ENCODE data around the gene BASP1. TPM values are rescaled to one million over a fixed set of nuclear protein-coding genes. Genes with fewer than 3 reads are reported as not detected.
"Not testable (repeated sequence)": the region's sequence is repeated elsewhere in the genome, so short reads cannot be mapped to it uniquely, and the experiment has no call there.

Gene BASP1
- total RNA-seq, 1 donor from 2014 or later = 78.7 TPM

DNA sequence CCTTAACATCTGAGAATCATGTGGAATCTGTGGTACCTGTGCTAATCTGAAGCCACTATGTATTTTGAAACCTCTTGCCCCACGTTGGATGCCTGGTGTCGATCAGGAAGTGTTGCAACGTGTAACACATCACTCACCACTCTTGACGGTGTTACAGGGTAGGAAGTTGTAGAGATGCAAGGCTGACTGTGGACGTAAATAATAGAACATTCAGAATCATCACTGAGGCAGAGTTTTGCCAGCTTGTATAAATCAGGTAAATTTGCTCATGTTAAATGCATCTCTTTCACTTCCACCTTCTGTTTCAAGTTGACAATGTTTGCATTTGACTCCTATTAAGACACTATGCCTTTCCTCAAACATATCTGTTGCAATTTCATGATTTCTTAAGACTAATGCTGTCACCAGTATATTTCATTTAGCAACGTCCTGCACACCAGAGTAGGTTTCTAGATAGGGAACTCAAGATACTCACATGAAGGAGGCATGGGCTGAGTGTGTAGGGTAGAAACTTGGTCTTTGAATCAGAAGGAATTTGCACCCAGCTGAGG, 38.1 kb downstream of the BASP1 start:
- DNase-seq (ENCODE audit: low read depth) = peak; percentile 91
- Histone ChIP-seq H3K4me3 (ENCODE audit: low read depth, low read length) (no peak overlapping the region), H3K27me3 (ENCODE audit: control insufficient read depth, insufficient read depth, low read length) (no peaks in the 10 kb centered on the region), H3K36me3 (ENCODE audit: control insufficient read depth, insufficient read depth, low read length) (peaks cover 3% of the 10 kb centered on the region)
- TF ChIP-seq, protein P1, sequence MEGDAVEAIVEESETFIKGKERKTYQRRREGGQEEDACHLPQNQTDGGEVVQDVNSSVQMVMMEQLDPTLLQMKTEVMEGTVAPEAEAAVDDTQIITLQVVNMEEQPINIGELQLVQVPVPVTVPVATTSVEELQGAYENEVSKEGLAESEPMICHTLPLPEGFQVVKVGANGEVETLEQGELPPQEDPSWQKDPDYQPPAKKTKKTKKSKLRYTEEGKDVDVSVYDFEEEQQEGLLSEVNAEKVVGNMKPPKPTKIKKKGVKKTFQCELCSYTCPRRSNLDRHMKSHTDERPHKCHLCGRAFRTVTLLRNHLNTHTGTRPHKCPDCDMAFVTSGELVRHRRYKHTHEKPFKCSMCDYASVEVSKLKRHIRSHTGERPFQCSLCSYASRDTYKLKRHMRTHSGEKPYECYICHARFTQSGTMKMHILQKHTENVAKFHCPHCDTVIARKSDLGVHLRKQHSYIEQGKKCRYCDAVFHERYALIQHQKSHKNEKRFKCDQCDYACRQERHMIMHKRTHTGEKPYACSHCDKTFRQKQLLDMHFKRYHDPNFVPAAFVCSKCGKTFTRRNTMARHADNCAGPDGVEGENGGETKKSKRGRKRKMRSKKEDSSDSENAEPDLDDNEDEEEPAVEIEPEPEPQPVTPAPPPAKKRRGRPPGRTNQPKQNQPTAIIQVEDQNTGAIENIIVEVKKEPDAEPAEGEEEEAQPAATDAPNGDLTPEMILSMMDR (IDR thresholded peaks at IDR 0.05; ENCODE audit: insufficient read depth, low read length, severe bottlenecking) = no peak
- no peak for FAIRE-seq

DNA sequence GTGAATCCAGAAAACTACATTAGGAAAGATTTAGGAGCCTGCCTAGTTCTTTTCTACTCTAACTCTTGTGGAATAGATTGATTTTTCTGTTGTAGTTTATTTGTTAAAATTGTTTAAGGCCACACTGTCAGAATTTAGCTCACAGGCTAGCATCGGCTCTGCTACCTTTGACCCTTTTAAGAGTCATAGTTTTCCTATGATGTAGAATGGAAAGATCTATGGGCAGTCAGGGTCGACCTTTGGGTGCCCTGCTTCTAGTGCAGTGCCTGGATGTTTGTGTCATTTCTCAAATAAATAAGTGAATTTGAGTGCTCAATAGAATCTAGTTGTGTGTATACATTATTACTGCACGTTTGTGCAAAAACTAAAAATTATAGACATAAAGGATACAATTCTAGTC, 38.7 kb downstream of the BASP1 start:
- TF ChIP-seq, protein P1 (IDR thresholded peaks at IDR 0.05; ENCODE audit: insufficient read depth, low read length, severe bottlenecking) = no peak
- FAIRE-seq (no peak), DNase-seq (ENCODE audit: low read depth) (no peak)
- Histone ChIP-seq H3K27me3 (ENCODE audit: control insufficient read depth, insufficient read depth, low read length) (no peaks in the 10 kb centered on the region), H3K36me3 (ENCODE audit: control insufficient read depth, insufficient read depth, low read length) (peaks cover 3% of the 10 kb centered on the region), H3K4me3 (ENCODE audit: low read depth, low read length) (no peak overlapping the region)

DNA sequence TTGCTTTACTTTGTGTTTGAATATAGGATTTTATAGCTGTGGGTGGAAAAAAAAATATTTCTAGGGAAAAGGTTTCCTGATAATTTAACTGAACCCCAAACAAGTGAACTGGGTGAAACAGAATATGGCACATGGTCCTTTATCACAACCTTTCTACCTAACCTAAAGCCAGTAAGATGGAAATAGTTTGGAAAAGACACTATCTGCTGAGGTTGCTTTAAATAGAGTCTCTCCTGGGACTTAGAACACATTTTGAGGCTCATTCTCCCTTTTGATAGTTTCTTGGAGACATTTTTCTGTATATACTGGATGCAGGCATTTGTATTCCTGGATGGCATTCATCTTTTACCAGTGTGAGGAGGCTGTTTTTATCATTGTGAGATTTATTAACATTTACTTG, 39.4 kb downstream of the BASP1 start:
- H3K27me3 ChIP-seq (ENCODE audit: control insufficient read depth, insufficient read depth, low read length) = no peaks in the 10 kb centered on the region
- H3K4me3 ChIP-seq (ENCODE audit: low read depth, low read length) = no peak overlapping the region
- DNase-seq (ENCODE audit: low read depth) (no peak), FAIRE-seq (no peak)
- H3K36me3 ChIP-seq (ENCODE audit: control insufficient read depth, insufficient read depth, low read length) = peaks cover 3% of the 10 kb centered on the region
- TF ChIP-seq, protein P1 (IDR thresholded peaks at IDR 0.05; ENCODE audit: insufficient read depth, low read length, severe bottlenecking) = no peak

DNA sequence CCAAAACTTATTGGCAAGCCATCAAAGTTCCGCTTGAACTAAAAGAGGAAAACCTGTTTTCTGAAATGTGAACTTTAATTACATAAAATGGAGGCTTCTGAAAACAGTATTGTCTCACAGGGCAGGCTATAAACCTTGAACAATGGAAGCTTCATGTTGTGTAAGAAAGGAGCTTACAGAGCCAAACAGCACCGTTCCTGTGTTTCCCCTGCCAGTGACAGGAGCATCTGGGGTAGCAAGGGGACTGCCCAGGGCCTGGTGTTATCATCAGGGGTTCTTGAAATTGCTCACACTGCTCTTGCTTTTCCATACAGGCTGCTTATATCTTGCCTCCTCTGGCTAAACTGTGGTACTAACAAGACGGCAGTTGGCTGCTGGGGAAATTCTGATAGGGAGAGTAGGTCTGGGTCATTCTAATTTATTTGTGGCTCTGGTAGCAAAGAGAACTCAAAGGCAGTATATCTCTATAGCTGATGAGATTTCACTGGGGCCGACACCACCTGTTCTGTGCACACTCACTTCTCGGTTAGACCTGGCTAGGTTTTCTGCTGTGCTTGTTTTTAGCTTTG, 40.4 kb downstream of the BASP1 start:
- TF ChIP-seq, protein P1 (IDR thresholded peaks at IDR 0.05; ENCODE audit: insufficient read depth, low read length, severe bottlenecking) = no peak
- Histone ChIP-seq H3K27me3 (ENCODE audit: control insufficient read depth, insufficient read depth, low read length) (no peaks in the 10 kb centered on the region), H3K4me3 (ENCODE audit: low read depth, low read length) (no peak overlapping the region), H3K36me3 (ENCODE audit: control insufficient read depth, insufficient read depth, low read length) (peaks cover 3% of the 10 kb centered on the region)
- DNase-seq (ENCODE audit: low read depth) (peak; percentile 23), FAIRE-seq (no peak)

DNA sequence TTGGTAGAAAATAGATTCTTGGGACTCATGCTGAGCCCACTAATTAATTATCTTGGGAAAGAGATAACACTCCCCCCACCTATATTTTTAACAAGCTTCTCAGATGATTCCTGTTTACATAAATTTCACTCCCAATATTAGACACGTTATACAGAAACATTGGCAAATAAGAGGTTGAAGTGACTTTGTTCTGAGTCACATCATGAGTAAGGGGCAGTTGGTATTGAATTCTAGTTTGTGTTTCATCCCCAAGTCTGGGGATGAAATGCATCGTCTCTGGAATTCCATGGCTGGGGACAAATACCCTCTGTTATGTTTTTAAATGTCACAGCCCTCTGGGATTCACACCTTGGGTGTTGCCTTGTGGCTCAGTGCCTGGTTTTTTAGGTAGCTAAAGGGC, 41.0 kb downstream of the BASP1 start:
- no peaks in the 10 kb centered on the region for H3K27me3 ChIP-seq (ENCODE audit: control insufficient read depth, insufficient read depth, low read length)
- FAIRE-seq (no peak), DNase-seq (ENCODE audit: low read depth) (peak; percentile 83)
- TF ChIP-seq, protein P1 (IDR thresholded peaks at IDR 0.05; ENCODE audit: insufficient read depth, low read length, severe bottlenecking) = no peak
- peaks cover 3% of the 10 kb centered on the region for H3K36me3 ChIP-seq (ENCODE audit: control insufficient read depth, insufficient read depth, low read length)
- no peak overlapping the region for H3K4me3 ChIP-seq (ENCODE audit: low read depth, low read length)

DNA sequence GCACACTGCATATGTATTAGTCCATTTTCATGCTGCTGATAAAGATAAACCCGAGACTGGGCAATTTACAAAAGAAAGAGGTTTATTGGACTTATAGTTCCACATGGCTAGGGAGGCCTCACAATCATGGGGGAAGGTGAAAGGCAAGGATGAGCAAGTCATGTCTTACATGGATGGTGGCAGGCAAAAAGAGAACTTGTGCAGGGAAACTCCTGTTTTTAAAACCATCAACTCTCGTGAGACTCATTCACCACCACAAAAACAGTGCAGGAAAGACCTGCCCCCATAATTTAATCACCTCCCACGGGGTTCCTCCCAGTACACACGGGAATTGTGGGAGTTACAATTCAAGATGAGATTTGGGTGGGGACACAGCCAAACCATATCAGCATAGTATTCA, 41.6 kb downstream of the BASP1 start:
- FAIRE-seq; H3K4me3 ChIP-seq (ENCODE audit: low read depth, low read length); H3K27me3 ChIP-seq (ENCODE audit: control insufficient read depth, insufficient read depth, low read length); H3K36me3 ChIP-seq (ENCODE audit: control insufficient read depth, insufficient read depth, low read length); DNase-seq (ENCODE audit: low read depth): not testable (repeated sequence)
